ENCODE data around the gene COL2A1. TPM values are rescaled to one million over a fixed set of nuclear protein-coding genes. Genes with fewer than 3 reads are reported as not detected.

COL2A1 gene
- total and polyA plus RNA-seq, 2 donors from 2014 or later: not detected

- Histone ChIP-seq H3K9me3 (ENCODE audit: control insufficient read depth in 2 of 3, insufficient read depth in 1 of 3, low read length in 3 of 3) (no peaks in the 10 kb centered on the region), H3K9ac (ENCODE audit: low read length in 3 of 3) (no peak overlapping the region), H3K4me1 (ENCODE audit: control insufficient read depth in 2 of 3, insufficient read depth in 2 of 3, low read depth in 1 of 3, low read length in 3 of 3) (no peaks in the 10 kb centered on the region), H3K36me3 (ENCODE audit: control insufficient read depth in 2 of 3, insufficient read depth in 3 of 3, low read length in 3 of 3) (no peaks in the 10 kb centered on the region), H3K4me3 (ENCODE audit: low read length in 3 of 3) (no peak overlapping the region), H3K27me3 (ENCODE audit: control insufficient read depth, insufficient read depth, low read length) (no peaks in the 10 kb centered on the region), H3K27ac (ENCODE audit: low read depth in 2 of 2, low read length in 2 of 2) (no peak overlapping the region)
- DNase-seq: no peak
- intact Hi-C loops (cut with DNase I): no loop called here
- TF ChIP-seq CTCF (IDR thresholded peaks at IDR 0.05; ENCODE audit: borderline replicate concordance, extremely low read depth, insufficient read depth): no peak
- no peak for FAIRE-seq
Measured at GRCh38 chr12:47975816-47976215, 28.5 kb downstream of the COL2A1 start.

GRCh38 chr12:47975036-47975620 lies 29.1 kb downstream of the COL2A1 start:
- intact Hi-C loops (cut with DNase I): no loop called here
- FAIRE-seq (no peak), DNase-seq (no peak)
- no peak overlapping the region for H3K4me3 ChIP-seq (ENCODE audit: low read length in 3 of 3)
- no peak overlapping the region for H3K9ac ChIP-seq (ENCODE audit: low read length in 3 of 3)
- H3K27me3 ChIP-seq (ENCODE audit: control insufficient read depth, insufficient read depth, low read length): no peaks in the 10 kb centered on the region
- TF ChIP-seq CTCF (IDR thresholded peaks at IDR 0.05; ENCODE audit: borderline replicate concordance, extremely low read depth, insufficient read depth): no peak
- H3K9me3 ChIP-seq (ENCODE audit: control insufficient read depth in 2 of 3, insufficient read depth in 1 of 3, low read length in 3 of 3): no peaks in the 10 kb centered on the region
- H3K4me1 ChIP-seq (ENCODE audit: control insufficient read depth in 2 of 3, insufficient read depth in 2 of 3, low read depth in 1 of 3, low read length in 3 of 3): no peaks in the 10 kb centered on the region
- no peaks in the 10 kb centered on the region for H3K36me3 ChIP-seq (ENCODE audit: control insufficient read depth in 2 of 3, insufficient read depth in 3 of 3, low read length in 3 of 3)
- no peak overlapping the region for H3K27ac ChIP-seq (ENCODE audit: low read depth in 2 of 2, low read length in 2 of 2)

GRCh38 chr12:47973870-47974269 lies 30.4 kb downstream of the COL2A1 start:
- no peaks in the 10 kb centered on the region for H3K4me1 ChIP-seq (ENCODE audit: control insufficient read depth in 2 of 3, insufficient read depth in 2 of 3, low read depth in 1 of 3, low read length in 3 of 3)
- TF ChIP-seq CTCF (IDR thresholded peaks at IDR 0.05; ENCODE audit: borderline replicate concordance, extremely low read depth, insufficient read depth): no peak
- H3K36me3 ChIP-seq (ENCODE audit: control insufficient read depth in 2 of 3, insufficient read depth in 3 of 3, low read length in 3 of 3): no peaks in the 10 kb centered on the region
- no peak overlapping the region for H3K4me3 ChIP-seq (ENCODE audit: low read length in 3 of 3)
- DNase-seq (no peak), FAIRE-seq (no peak)
- H3K9ac ChIP-seq (ENCODE audit: low read length in 3 of 3): no peak overlapping the region
- intact Hi-C loops (cut with DNase I): no loop called here
- H3K27ac ChIP-seq (ENCODE audit: low read depth in 2 of 2, low read length in 2 of 2): no peak overlapping the region
- no peaks in the 10 kb centered on the region for H3K27me3 ChIP-seq (ENCODE audit: control insufficient read depth, insufficient read depth, low read length)
- no peaks in the 10 kb centered on the region for H3K9me3 ChIP-seq (ENCODE audit: control insufficient read depth in 2 of 3, insufficient read depth in 1 of 3, low read length in 3 of 3)

GRCh38 chr12:47972895-47973294 lies 31.4 kb downstream of the COL2A1 start:
- H3K4me1 ChIP-seq (ENCODE audit: control insufficient read depth in 2 of 3, insufficient read depth in 2 of 3, low read depth in 1 of 3, low read length in 3 of 3): no peaks in the 10 kb centered on the region
- no peak overlapping the region for H3K9ac ChIP-seq (ENCODE audit: low read length in 3 of 3)
- H3K36me3 ChIP-seq (ENCODE audit: control insufficient read depth in 2 of 3, insufficient read depth in 3 of 3, low read length in 3 of 3): peaks cover 0 to 3% (median 0%) of the 10 kb centered on the region in 3 donors
- H3K9me3 ChIP-seq (ENCODE audit: control insufficient read depth in 2 of 3, insufficient read depth in 1 of 3, low read length in 3 of 3): no peaks in the 10 kb centered on the region
- intact Hi-C loops (cut with DNase I): no loop called here
- H3K27me3 ChIP-seq (ENCODE audit: control insufficient read depth, insufficient read depth, low read length): no peaks in the 10 kb centered on the region
- H3K4me3 ChIP-seq (ENCODE audit: low read length in 3 of 3): no peak overlapping the region
- DNase-seq (no peak), FAIRE-seq (no peak)
- no peak for TF ChIP-seq CTCF (IDR thresholded peaks at IDR 0.05; ENCODE audit: borderline replicate concordance, extremely low read depth, insufficient read depth)
- no peak overlapping the region for H3K27ac ChIP-seq (ENCODE audit: low read depth in 2 of 2, low read length in 2 of 2)
